CD4-positive, alpha-beta memory T cell (primary cell): Measurements from ENCODE around the gene ZNF184. TPM values are rescaled to one million over a fixed set of nuclear protein-coding genes. Genes with fewer than 3 reads are reported as not detected.

Source experiments
- CTCF ChIA-PET: fragments of 350-600 bp; sonication (Branson Sonifier 250); formaldehyde crosslinking; loops from one replicate; lab custom pipeline; 2021; ENCODE audit warnings: inconsistent platforms; ENCODE audit not compliant: partially characterized antibody; lab: Charles Lee
- POLR2A ChIA-PET: fragments of 350-600 bp; sonication (Branson Sonifier 250); formaldehyde crosslinking; loops from one replicate; lab custom pipeline; 2021; ENCODE audit not compliant: partially characterized antibody; lab: Charles Lee
- DNase-seq, 5 donors: peaks; one replicate each; pipeline versions ENCODE4 v3.0.0 to v3.0.0-alpha.2; 2020 to 2022; ENCODE audit warnings: mixed read lengths in 1 of 5
- H3K27ac ChIP-seq: one replicate; pipeline ENCODE4 v1.7.0; 2013; ENCODE audit warnings: low read depth, low read length
- H3K27me3 ChIP-seq: 2 replicates; pipeline ENCODE4 v1.7.0; 2013; ENCODE audit warnings: mild to moderate bottlenecking, low read length, moderate library complexity; ENCODE audit not compliant: insufficient read depth
- H3K36me3 ChIP-seq: 2 replicates; pipeline ENCODE4 v1.7.0; 2013; ENCODE audit warnings: mild to moderate bottlenecking, low read length, moderate library complexity; ENCODE audit not compliant: insufficient read depth
- H3K4me1 ChIP-seq: 2 replicates; pipeline ENCODE4 v1.7.0; 2013; ENCODE audit warnings: mild to moderate bottlenecking, low read length, moderate library complexity; ENCODE audit not compliant: insufficient read depth
- H3K4me3 ChIP-seq, 2 donors: one replicate each; pipeline ENCODE4 v1.7.0; 2013; ENCODE audit warnings: low read length in 2 of 2, mild to moderate bottlenecking in 1 of 2
- H3K9me3 ChIP-seq, 2 donors: one replicate each; pipeline ENCODE4 v1.7.0; 2013; ENCODE audit warnings: low read length in 2 of 2, control low read depth in 1 of 2; ENCODE audit not compliant: control insufficient read depth in 1 of 2
- H3K27ac Mint-ChIP-seq, 7 donors: one replicate each; pipeline ENCODE4 v1.8.0; 2020 to 2021; ENCODE audit warnings: mixed read lengths in 7 of 7, mild to moderate bottlenecking in 6 of 7, inconsistent platforms in 3 of 7, moderate library complexity in 3 of 7
- H3K27me3 Mint-ChIP-seq, 2 donors: one replicate each; pipeline ENCODE4 v1.8.0; 2020 to 2021; ENCODE audit warnings: mixed read lengths in 2 of 2
- H3K36me3 Mint-ChIP-seq, 2 donors: one replicate each; pipeline ENCODE4 v1.8.0; 2020 to 2021; ENCODE audit warnings: mixed read lengths in 2 of 2, inconsistent platforms in 1 of 2, mild to moderate bottlenecking in 1 of 2
- H3K4me1 Mint-ChIP-seq, 4 donors: one replicate each; pipeline ENCODE4 v1.8.0; 2020 to 2021; ENCODE audit warnings: mixed read lengths in 4 of 4, mild to moderate bottlenecking in 1 of 4
- H3K4me3 Mint-ChIP-seq, 8 donors: one replicate each; pipeline ENCODE4 v1.8.0; 2020 to 2021; ENCODE audit warnings: mixed read lengths in 8 of 8, mild to moderate bottlenecking in 7 of 8, moderate library complexity in 6 of 8, inconsistent platforms in 3 of 8
- H3K9me3 Mint-ChIP-seq, 8 donors: one replicate each; pipeline ENCODE4 v1.8.0; 2020 to 2021; ENCODE audit warnings: mixed read lengths in 8 of 8, mild to moderate bottlenecking in 5 of 8, inconsistent platforms in 3 of 8, moderate library complexity in 1 of 8
- intact Hi-C: fragments of 100-400 bp; cut with micrococcal nuclease; formaldehyde crosslinking; loops from one replicate; pipeline ENCODE4 v1.15.1; 2023
- polyA plus RNA-seq, 2 donors: library from polyadenylated mRNA; unstranded; fragments of 300-500 nt; fragmentation: Illumina TruSeq; gene quantifications; one replicate each; pipeline ENCODE4 v1.2.3, GENCODE V29; 2021
- total RNA-seq, 2 experiments: library from RNA; stranded (reverse); gene quantifications; one replicate each; pipeline ENCODE4 v1.2.3, GENCODE V29; 2021

Gene ZNF184
- total and polyA plus RNA-seq, 4 experiments from 2014 or later = 4.8 to 17.4 (median 14.0) TPM

DNA sequence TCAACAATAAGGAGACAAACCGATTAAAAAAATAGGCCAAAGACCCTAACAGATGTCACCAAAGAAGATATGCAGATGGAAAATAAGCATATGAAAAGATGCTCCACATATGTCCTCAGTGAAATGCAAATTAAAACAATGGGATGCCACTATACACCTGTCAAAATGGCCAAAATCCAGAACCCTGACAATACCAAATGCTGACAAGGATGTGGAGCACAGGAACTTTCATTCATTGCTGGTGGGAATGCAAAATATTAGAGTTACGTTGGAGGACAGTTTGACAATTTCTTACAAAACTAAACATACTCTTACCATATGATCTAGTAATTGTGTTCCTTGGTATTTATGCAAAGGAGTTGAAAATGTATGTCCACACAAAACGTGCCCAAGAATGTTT lies 1.8 kb upstream of the ZNF184 start:
- H3K9me3 ChIP-seq = no peaks in the 10 kb centered on the region
- ChIA-PET POLR2A (interaction anchor here (2.5 to 3.2 kb wide), 2 partner anchors 31 to 416 kb away, joined by 9 to 13 read pairs; a partner anchor contains a TSS), CTCF (interaction anchor here (1.0 kb wide), 1 partner anchor 418 kb away, joined by 3 read pairs; a partner anchor contains a TSS)
- H3K27me3 Mint-ChIP-seq = no peaks in the 10 kb centered on the region
- no peak for DNase-seq
- no peak overlapping the region for H3K27ac ChIP-seq
- peaks cover 5% of the 10 kb centered on the region for H3K36me3 ChIP-seq
- H3K4me3 Mint-ChIP-seq = peak overlapping the region in 2 of 8 donors; percentile 70 to 99
- intact Hi-C loops = loop anchor here (5.0 to 10.0 kb wide), 3 partner anchors 608 to 1160 kb away; partner anchors contain the start of genes ZNF165 and ZSCAN31
- H3K9me3 Mint-ChIP-seq = no peaks in the 10 kb centered on the region
- no peaks in the 10 kb centered on the region for H3K27me3 ChIP-seq
- peak overlapping the region in 3 of 7 donors; percentile 12 to 93 (median 15) for H3K27ac Mint-ChIP-seq
- H3K4me3 ChIP-seq = no peak overlapping the region
- H3K36me3 Mint-ChIP-seq = peaks cover 6 to 20% of the 10 kb centered on the region in 2 donors
- peaks cover 20 to 48% (median 28%) of the 10 kb centered on the region in 4 donors for H3K4me1 Mint-ChIP-seq
- peaks cover 44% of the 10 kb centered on the region for H3K4me1 ChIP-seq

- H3K27ac Mint-ChIP-seq = peak overlapping the region in 2 of 7 donors; percentile 48 to 93
- intact Hi-C loops = loop anchor here (5.0 to 10.0 kb wide), 3 partner anchors 608 to 1159 kb away; partner anchors contain the start of genes ZNF165 and ZSCAN31
- Histone ChIP-seq H3K27ac (no peak overlapping the region), H3K4me3 (no peak overlapping the region), H3K36me3 (peaks cover 6% of the 10 kb centered on the region), H3K4me1 (peaks cover 50% of the 10 kb centered on the region), H3K9me3 (no peaks in the 10 kb centered on the region), H3K27me3 (no peaks in the 10 kb centered on the region)
- peaks cover 11 to 23% of the 10 kb centered on the region in 2 donors for H3K36me3 Mint-ChIP-seq
- H3K4me1 Mint-ChIP-seq = peaks cover 23 to 52% (median 32%) of the 10 kb centered on the region in 4 donors
- no peak for DNase-seq
- no peaks in the 10 kb centered on the region for H3K9me3 Mint-ChIP-seq
- no peaks in the 10 kb centered on the region for H3K27me3 Mint-ChIP-seq
- POLR2A ChIA-PET = interaction anchor here (1.2 to 3.2 kb wide), 4 partner anchors 31 to 416 kb away, joined by 3 to 13 read pairs (median 6); a partner anchor contains a TSS
- peak overlapping the region in 6 of 8 donors; percentile 20 to 99 (median 63) for H3K4me3 Mint-ChIP-seq
- CTCF ChIA-PET = interaction anchor here (1.2 to 2.4 kb wide), 2 partner anchors 161 to 278 kb away, joined by 3 to 10 read pairs; no protein-coding TSS in a partner anchor
Measured at GRCh38 chr6:27474172-27474465, 1.2 kb upstream of the ZNF184 start.

DNA sequence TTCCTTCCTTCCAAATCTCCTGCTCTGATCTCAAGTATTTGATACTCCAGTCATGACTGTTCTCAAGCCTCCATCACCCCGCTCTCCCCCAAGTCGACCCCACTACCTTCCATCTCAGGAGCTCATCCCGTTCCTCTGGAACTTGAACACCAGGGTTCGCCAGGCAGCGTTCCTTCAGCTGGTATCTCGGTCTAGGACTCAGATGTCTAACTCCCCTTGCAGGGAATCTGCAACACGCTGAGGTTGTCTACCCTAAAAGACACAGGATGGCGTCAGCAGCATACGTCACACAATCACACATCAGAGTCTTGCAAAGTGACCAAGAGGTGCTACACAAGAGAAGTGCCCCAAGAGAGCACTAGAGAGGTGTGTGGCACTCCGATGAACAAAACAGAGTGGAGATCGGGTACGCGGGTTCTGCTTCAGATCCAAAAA lies 706 bp downstream of the ZNF184 start:
- DNase-seq = peak in 3 of 5 donors; percentile 69 to 91 (median 80)
- intact Hi-C loops = loop anchor here (1.0 to 10.0 kb wide), 4 partner anchors 281 to 1157 kb away; partner anchors contain the start of genes ZNF165 and ZSCAN31

GRCh38 chr6:27471365-27472115 lies 1.4 kb downstream of the ZNF184 start:
- Histone ChIP-seq H3K9me3 (no peaks in the 10 kb centered on the region), H3K4me3 (peak overlapping the region in 1 of 2 donors; percentile 98), H3K27ac (peak overlapping the region; percentile 92), H3K27me3 (no peaks in the 10 kb centered on the region), H3K36me3 (peaks cover 17% of the 10 kb centered on the region), H3K4me1 (peaks cover 46% of the 10 kb centered on the region)
- Mint-ChIP-seq H3K27ac (peak overlapping the region; percentile 93 to 99 (median 96)), H3K4me3 (peak overlapping the region; percentile 92 to 99 (median 96)), H3K36me3 (peaks cover 35 to 48% of the 10 kb centered on the region in 2 donors), H3K9me3 (no peaks in the 10 kb centered on the region), H3K27me3 (no peaks in the 10 kb centered on the region), H3K4me1 (peaks cover 38 to 69% (median 51%) of the 10 kb centered on the region in 4 donors)
- intact Hi-C loops = loop anchor here (1.0 to 10.0 kb wide), 4 partner anchors 282 to 1157 kb away; partner anchors contain the start of genes ZNF165 and ZSCAN31
- no peak for DNase-seq
- POLR2A ChIA-PET = interaction anchor here (1.0 to 2.7 kb wide), 4 partner anchors 8 to 340 kb away, joined by 4 to 16 read pairs (median 14); a partner anchor contains a TSS
- CTCF ChIA-PET = interaction anchor here (2.4 kb wide), 1 partner anchor 281 kb away, joined by 10 read pairs; no protein-coding TSS in a partner anchor

More for the DNA sequence above, 706 bp downstream of the ZNF184 start:
- peak overlapping the region; percentile 92 to 99 (median 96) for H3K4me3 Mint-ChIP-seq
- H3K27ac ChIP-seq = peak overlapping the region; percentile 92
- peaks cover 50% of the 10 kb centered on the region for H3K4me1 ChIP-seq
- H3K4me1 Mint-ChIP-seq = peaks cover 36 to 69% (median 47%) of the 10 kb centered on the region in 4 donors
- H3K27me3 ChIP-seq = no peaks in the 10 kb centered on the region
- POLR2A ChIA-PET = interaction anchor here (0.9 to 3.2 kb wide), 21 partner anchors 11 to 1284 kb away, joined by 3 to 16 read pairs (median 9); partner anchors contain the start of gene ZNF391
- CTCF ChIA-PET = interaction anchor here (0.9 to 2.4 kb wide), 4 partner anchors 11 to 345 kb away, joined by 3 to 10 read pairs (median 4); no protein-coding TSS in a partner anchor
- peak overlapping the region; percentile 93 to 99 (median 96) for H3K27ac Mint-ChIP-seq
- no peaks in the 10 kb centered on the region for H3K9me3 ChIP-seq
- H3K36me3 ChIP-seq = peaks cover 14% of the 10 kb centered on the region
- no peaks in the 10 kb centered on the region for H3K27me3 Mint-ChIP-seq
- H3K9me3 Mint-ChIP-seq = no peaks in the 10 kb centered on the region
- H3K36me3 Mint-ChIP-seq = peaks cover 29 to 42% of the 10 kb centered on the region in 2 donors
- peak overlapping the region; percentile 70 to 98 for H3K4me3 ChIP-seq

GRCh38 chr6:27470023-27470422 lies 2.9 kb downstream of the ZNF184 start:
- Mint-ChIP-seq H3K9me3 (no peaks in the 10 kb centered on the region), H3K4me3 (peak overlapping the region in 4 of 8 donors; percentile 21 to 63 (median 26)), H3K27me3 (no peaks in the 10 kb centered on the region), H3K27ac (peak overlapping the region in 5 of 7 donors; percentile 15 to 93 (median 69)), H3K4me1 (peaks cover 42 to 74% (median 53%) of the 10 kb centered on the region in 4 donors), H3K36me3 (peaks cover 42 to 55% of the 10 kb centered on the region in 2 donors)
- Histone ChIP-seq H3K27ac (no peak overlapping the region), H3K4me3 (no peak overlapping the region), H3K27me3 (no peaks in the 10 kb centered on the region), H3K36me3 (peaks cover 17% of the 10 kb centered on the region), H3K9me3 (no peaks in the 10 kb centered on the region), H3K4me1 (peaks cover 46% of the 10 kb centered on the region)
- CTCF ChIA-PET = no interaction called here
- intact Hi-C loops = loop anchor here (5.0 to 10.0 kb wide), 3 partner anchors 612 to 1155 kb away; partner anchors contain the start of genes ZNF165 and ZSCAN31
- DNase-seq = no peak
- POLR2A ChIA-PET = interaction anchor here (1.8 kb wide), 1 partner anchor 9 kb away, joined by 8 read pairs; no protein-coding TSS in a partner anchor

DNA sequence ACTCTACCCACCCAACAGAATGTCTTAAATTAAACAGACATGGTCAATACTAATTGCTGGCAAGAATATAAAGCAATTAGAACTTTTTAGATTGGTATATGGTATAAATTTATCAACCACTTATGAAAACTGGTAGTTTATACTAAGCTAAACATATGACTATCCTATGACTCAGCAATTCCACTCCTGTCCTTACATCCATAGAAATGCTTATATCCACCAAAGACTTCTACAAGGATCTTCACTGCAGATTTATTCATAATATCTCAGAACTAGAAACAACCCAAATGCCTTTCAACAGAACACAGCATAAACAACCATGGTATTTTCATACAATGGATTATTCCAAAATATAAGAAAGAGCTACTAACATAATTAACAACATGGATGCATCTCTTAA lies 4.6 kb downstream of the ZNF184 start:
- no peak overlapping the region for H3K4me3 Mint-ChIP-seq
- H3K36me3 Mint-ChIP-seq = peaks cover 56 to 66% of the 10 kb centered on the region in 2 donors
- POLR2A ChIA-PET = no interaction called here

More for the DNA sequence above, 4.6 kb downstream of the ZNF184 start:
- no peaks in the 10 kb centered on the region for H3K27me3 Mint-ChIP-seq
- Histone ChIP-seq H3K27ac (no peak overlapping the region), H3K36me3 (peaks cover 17% of the 10 kb centered on the region), H3K4me3 (no peak overlapping the region), H3K4me1 (peaks cover 46% of the 10 kb centered on the region), H3K27me3 (no peaks in the 10 kb centered on the region), H3K9me3 (peaks cover 0 to 5% of the 10 kb centered on the region in 2 donors)
- peak overlapping the region in 5 of 7 donors; percentile 1 to 74 (median 36) for H3K27ac Mint-ChIP-seq
- peaks cover 47 to 76% (median 60%) of the 10 kb centered on the region in 4 donors for H3K4me1 Mint-ChIP-seq
- CTCF ChIA-PET = interaction anchor here (1.4 kb wide), 1 partner anchor 11 kb away, joined by 4 read pairs; no protein-coding TSS in a partner anchor
- no peak for DNase-seq
- no peaks in the 10 kb centered on the region for H3K9me3 Mint-ChIP-seq
- intact Hi-C loops = no loop called here
